ENCODE data around the gene NRCAM.

The NRCAM gene

DNA sequence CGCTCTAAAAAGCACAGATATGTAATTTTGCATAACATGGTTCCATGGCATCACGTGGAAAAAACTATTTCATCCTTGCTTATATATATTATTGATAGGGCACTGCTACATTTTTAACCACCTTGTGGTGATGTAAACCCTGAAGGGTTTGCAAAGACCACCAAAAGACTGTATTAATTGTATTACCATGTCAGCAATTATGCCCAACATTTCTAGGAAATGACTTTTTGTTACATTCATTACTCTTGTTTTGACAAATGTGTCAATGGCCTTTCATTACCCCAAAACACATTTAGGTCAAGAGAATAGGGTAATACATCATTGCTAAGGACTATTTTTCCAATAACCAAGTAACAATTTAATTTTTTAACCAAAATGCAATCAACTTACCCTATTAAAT is 142.2 kb downstream of the NRCAM start:
- no peak for DNase-seq (ENCODE audit: low read depth)
- H3K4me3 ChIP-seq (replicated peaks; ENCODE audit: low read depth, low read length): no peak overlapping the region
- TF ChIP-seq, protein P1, sequence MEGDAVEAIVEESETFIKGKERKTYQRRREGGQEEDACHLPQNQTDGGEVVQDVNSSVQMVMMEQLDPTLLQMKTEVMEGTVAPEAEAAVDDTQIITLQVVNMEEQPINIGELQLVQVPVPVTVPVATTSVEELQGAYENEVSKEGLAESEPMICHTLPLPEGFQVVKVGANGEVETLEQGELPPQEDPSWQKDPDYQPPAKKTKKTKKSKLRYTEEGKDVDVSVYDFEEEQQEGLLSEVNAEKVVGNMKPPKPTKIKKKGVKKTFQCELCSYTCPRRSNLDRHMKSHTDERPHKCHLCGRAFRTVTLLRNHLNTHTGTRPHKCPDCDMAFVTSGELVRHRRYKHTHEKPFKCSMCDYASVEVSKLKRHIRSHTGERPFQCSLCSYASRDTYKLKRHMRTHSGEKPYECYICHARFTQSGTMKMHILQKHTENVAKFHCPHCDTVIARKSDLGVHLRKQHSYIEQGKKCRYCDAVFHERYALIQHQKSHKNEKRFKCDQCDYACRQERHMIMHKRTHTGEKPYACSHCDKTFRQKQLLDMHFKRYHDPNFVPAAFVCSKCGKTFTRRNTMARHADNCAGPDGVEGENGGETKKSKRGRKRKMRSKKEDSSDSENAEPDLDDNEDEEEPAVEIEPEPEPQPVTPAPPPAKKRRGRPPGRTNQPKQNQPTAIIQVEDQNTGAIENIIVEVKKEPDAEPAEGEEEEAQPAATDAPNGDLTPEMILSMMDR (IDR thresholded peaks at IDR 0.05; ENCODE audit: low read length, missing control alignments): no peak

GRCh38 chr7:108313086-108313485 is 143.2 kb downstream of the NRCAM start:
- TF ChIP-seq, protein P1 (IDR thresholded peaks at IDR 0.05; ENCODE audit: low read length, missing control alignments): no peak
- no peak overlapping the region for H3K4me3 ChIP-seq (replicated peaks; ENCODE audit: low read depth, low read length)
- DNase-seq (ENCODE audit: low read depth): no peak

DNA sequence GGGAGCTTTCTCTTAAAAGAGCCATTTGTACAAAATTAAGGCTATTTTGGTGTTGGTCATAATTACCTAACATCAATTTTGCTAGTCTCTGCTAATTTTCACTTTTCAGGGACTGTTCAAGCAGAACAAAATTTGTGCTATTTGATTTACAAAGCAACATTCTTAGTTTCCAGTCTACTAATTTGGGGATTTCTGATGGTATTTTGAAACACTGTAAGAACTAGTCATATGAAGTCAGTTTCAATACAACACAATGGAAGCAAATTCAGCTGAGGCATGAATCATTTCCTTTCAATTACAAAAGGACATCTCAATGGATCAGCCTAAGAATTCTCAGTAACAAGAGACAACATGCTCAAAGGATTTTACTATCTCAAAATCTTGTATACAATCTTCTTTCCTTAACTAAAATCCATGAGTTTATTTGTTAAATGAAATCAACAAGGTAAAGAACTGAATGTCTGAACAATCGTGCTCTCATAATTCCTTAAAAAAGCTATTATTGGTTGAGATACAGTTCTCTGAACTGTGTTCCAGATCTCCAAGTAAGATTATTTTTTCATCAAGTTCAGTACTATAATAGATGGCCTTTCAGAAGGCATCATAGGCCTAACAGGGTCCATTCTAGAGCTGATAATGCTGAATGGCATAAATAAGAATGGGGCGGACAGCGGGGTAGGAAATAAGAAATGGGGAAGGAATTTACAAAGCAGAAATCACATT is 144.6 kb downstream of the NRCAM start:
- TF ChIP-seq, protein P1 (IDR thresholded peaks at IDR 0.05; ENCODE audit: low read length, missing control alignments): no peak
- DNase-seq (ENCODE audit: low read depth): peak; percentile 88
- no peak overlapping the region for H3K4me3 ChIP-seq (replicated peaks; ENCODE audit: low read depth, low read length)

GRCh38 chr7:108310351-108310750 is 145.9 kb downstream of the NRCAM start:
- no peak overlapping the region for H3K4me3 ChIP-seq (replicated peaks; ENCODE audit: low read depth, low read length)
- peak; percentile 71 for DNase-seq (ENCODE audit: low read depth)
- TF ChIP-seq, protein P1 (IDR thresholded peaks at IDR 0.05; ENCODE audit: low read length, missing control alignments): no peak

- no peak overlapping the region for H3K4me3 ChIP-seq (replicated peaks; ENCODE audit: low read depth, low read length)
- peak; percentile 86 for DNase-seq (ENCODE audit: low read depth)
- TF ChIP-seq, protein P1 (IDR thresholded peaks at IDR 0.05; ENCODE audit: low read length, missing control alignments): no peak
These were observed 147.3 kb downstream of the NRCAM start for GRCh38 chr7:108308903-108309302.

GRCh38 chr7:108308276-108308675 is 148.0 kb downstream of the NRCAM start:
- no peak for DNase-seq (ENCODE audit: low read depth)
- H3K4me3 ChIP-seq (replicated peaks; ENCODE audit: low read depth, low read length): no peak overlapping the region
- TF ChIP-seq, protein P1 (IDR thresholded peaks at IDR 0.05; ENCODE audit: low read length, missing control alignments): no peak

GRCh38 chr7:108307595-108307994 is 148.6 kb downstream of the NRCAM start:
- H3K4me3 ChIP-seq (replicated peaks; ENCODE audit: low read depth, low read length): no peak overlapping the region
- no peak for DNase-seq (ENCODE audit: low read depth)
- TF ChIP-seq, protein P1 (IDR thresholded peaks at IDR 0.05; ENCODE audit: low read length, missing control alignments): peak; percentile 2

All from fibroblast of pulmonary artery (primary cell).